Lung (tissue), 16 donors: ENCODE results near the gene SDCBP2. TPM values are rescaled to one million over a fixed set of nuclear protein-coding genes. Genes with fewer than 3 reads are reported as not detected.
A peak's percentile ranks its signal among the peaks of the same experiment; 100 is the strongest.

Experiments used
- ATAC-seq: fragments of 200-7000 bp; cut with Tn5 transposase; one replicate; pipeline ENCODE4 v1.9.1; 2020; ENCODE audit warnings: moderate number of reproducible peaks; ENCODE audit not compliant: insufficient read depth, low FRiP score
- DNase-seq, 3 donors: peaks; one replicate each; pipeline ENCODE4 v3.0.0-alpha.2; 2013 to 2017
- H3K27ac ChIP-seq, 2 donors: one replicate each; pipeline ENCODE4 v1.5.1; 2013; ENCODE audit warnings: mild to moderate bottlenecking in 2 of 2, moderate library complexity in 2 of 2, control low read depth in 1 of 2, inconsistent platforms in 1 of 2, low read depth in 1 of 2, low read length in 1 of 2
- H3K27me3 ChIP-seq, 3 donors: one replicate each; pipeline ENCODE4 v1.5.1; 2013; ENCODE audit warnings: low read length in 2 of 3; ENCODE audit not compliant: control insufficient read depth in 3 of 3, insufficient read depth in 3 of 3
- H3K36me3 ChIP-seq, 4 donors: one replicate each; pipeline ENCODE4 v1.5.1; 2013; ENCODE audit warnings: low read length in 4 of 4, mild to moderate bottlenecking in 1 of 4, moderate library complexity in 1 of 4; ENCODE audit not compliant: control insufficient read depth in 4 of 4, insufficient read depth in 4 of 4
- H3K4me1 ChIP-seq, 5 donors: one replicate each; pipeline ENCODE4 v1.5.1; 2013; ENCODE audit warnings: low read length in 5 of 5, mild to moderate bottlenecking in 2 of 5, moderate library complexity in 1 of 5; ENCODE audit not compliant: control insufficient read depth in 5 of 5, insufficient read depth in 5 of 5
- H3K4me3 ChIP-seq: one replicate; pipeline ENCODE4 v1.5.1; 2013; ENCODE audit warnings: mild to moderate bottlenecking, control low read depth, moderate library complexity
- H3K9ac ChIP-seq, 2 donors: one replicate each; pipeline ENCODE4 v1.5.1; 2013; ENCODE audit warnings: low read length in 2 of 2, control low read depth in 1 of 2; ENCODE audit not compliant: insufficient read depth in 1 of 2
- H3K9me3 ChIP-seq, 4 donors: one replicate each; pipeline ENCODE4 v1.5.1; 2013; ENCODE audit warnings: low read length in 3 of 4, mild to moderate bottlenecking in 1 of 4, moderate library complexity in 1 of 4; ENCODE audit not compliant: control insufficient read depth in 4 of 4, insufficient read depth in 3 of 4
- whole genome bisulfite sequencing, 2 donors: extraction: QIAGEN DNeasy Blood & Tissue Kit; methylation state at CpG; one replicate each; pipeline ENCODE4 v1.1.7; 2013; 5-methylcytosine and 5-hydroxymethylcytosine counted together
- long read RNA-seq, 5 donors: transcript quantifications; one replicate each; lab custom pipeline, GENCODE V29; 2026
- polyA plus RNA-seq, 2 donors: library from polyadenylated mRNA; stranded (reverse); fragments of 200-250 nt; gene quantifications; one replicate each; pipeline ENCODE4 v1.2.1, GENCODE V29; 2013
- total RNA-seq, 2 donors: library from RNA; depleted of rRNA in 1 of 2; stranded (reverse); fragments of >200 nt in 1 of 2; gene quantifications; one replicate each; pipeline ENCODE4 v1.2.1, GENCODE V29; 2014 to 2021
- TF ChIP-seq, protein P1 (sequence below): IDR thresholded peaks from 2 replicates; pipeline ENCODE4 v1.5.1; 2012; ENCODE audit warnings: mild to moderate bottlenecking; ENCODE audit errors: control extremely low read depth, extremely low read depth
- donor health status: control.
- donor health status: control.
- donor health status: Bipolar disorder and iron deficiency.
- donor health status: healthy.
- donor health status: DM: yes; HTN: yes; CAD: no.

SDCBP2 gene, protein sequence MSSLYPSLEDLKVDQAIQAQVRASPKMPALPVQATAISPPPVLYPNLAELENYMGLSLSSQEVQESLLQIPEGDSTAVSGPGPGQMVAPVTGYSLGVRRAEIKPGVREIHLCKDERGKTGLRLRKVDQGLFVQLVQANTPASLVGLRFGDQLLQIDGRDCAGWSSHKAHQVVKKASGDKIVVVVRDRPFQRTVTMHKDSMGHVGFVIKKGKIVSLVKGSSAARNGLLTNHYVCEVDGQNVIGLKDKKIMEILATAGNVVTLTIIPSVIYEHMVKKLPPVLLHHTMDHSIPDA
- total RNA-seq: 10 to 100 TPM in 1 of 2 donors, 1 to 10 TPM in 1; 3.5 to 10.9 TPM
- polyA plus RNA-seq: 10 to 100 TPM; 14.2 to 18.1 TPM
- long read RNA-seq, donor 1: 0 reads
- long read RNA-seq, donor 2: 0 reads
- long read RNA-seq, donor 3, partial matches to known transcripts: 0 of 1 reads
- long read RNA-seq, donor 3, other reads (novel, unspliced or antisense): 0 of 1 reads
- long read RNA-seq, donor 4: 0 reads
- long read RNA-seq, donor 5, partial matches to known transcripts: 0 of 1 reads
- long read RNA-seq, donor 5, other reads (novel, unspliced or antisense): 0 of 1 reads

DNA sequence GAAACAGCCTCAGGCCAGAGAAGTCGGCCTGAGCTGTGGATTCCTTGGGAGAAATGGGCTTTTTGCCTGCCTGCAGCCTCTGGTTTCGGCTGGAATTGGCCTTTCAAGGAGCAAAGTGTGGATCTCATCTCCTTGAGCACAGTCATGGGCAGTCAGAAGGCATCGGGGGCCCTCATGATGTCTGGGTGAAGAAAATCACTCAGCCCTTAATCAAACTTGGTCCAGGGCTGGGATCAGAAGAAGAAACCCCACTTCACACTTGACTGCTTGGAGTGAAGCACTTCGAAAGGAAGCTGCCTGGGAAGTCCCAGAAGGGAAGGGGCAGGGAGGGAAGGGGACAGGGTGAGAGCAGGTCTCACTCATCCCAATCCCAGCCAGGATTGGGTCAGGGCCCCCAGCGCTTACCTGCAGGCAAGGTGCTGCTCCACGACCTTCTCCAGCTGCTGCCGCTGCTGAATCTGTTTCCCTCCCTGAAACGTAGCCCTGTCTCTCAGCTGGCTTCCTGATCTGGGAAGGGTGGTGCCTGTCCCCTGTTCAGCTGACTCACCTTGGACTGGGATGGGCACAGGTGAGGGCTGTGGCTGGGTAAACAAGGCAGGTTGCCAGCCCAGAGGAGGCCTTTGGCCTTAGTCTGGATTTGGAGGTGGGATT, at the start of gene SDCBP2:
TSS of gene SDCBP2 (minus strand) at position 460 of the 651 bp plus-strand sequence. CDS start 8,723 bp downstream, outside the sequence.
- Histone ChIP-seq H3K36me3 (peaks cover 0 to 6% (median 0%) of the 10 kb centered on the region in 4 donors), H3K27ac (peak within 1 kb of the TSS; percentile 87 to 94), H3K4me3 (no peak within 1 kb of the TSS), H3K4me1 (peaks cover 6 to 45% (median 13%) of the 10 kb centered on the region in 5 donors), H3K9ac (no peak within 1 kb of the TSS), H3K9me3 (no peaks in the 10 kb centered on the region), H3K27me3 (no peaks in the 10 kb centered on the region)
- ATAC-seq (no peak), DNase-seq (no peak)
- TF ChIP-seq, protein P1, sequence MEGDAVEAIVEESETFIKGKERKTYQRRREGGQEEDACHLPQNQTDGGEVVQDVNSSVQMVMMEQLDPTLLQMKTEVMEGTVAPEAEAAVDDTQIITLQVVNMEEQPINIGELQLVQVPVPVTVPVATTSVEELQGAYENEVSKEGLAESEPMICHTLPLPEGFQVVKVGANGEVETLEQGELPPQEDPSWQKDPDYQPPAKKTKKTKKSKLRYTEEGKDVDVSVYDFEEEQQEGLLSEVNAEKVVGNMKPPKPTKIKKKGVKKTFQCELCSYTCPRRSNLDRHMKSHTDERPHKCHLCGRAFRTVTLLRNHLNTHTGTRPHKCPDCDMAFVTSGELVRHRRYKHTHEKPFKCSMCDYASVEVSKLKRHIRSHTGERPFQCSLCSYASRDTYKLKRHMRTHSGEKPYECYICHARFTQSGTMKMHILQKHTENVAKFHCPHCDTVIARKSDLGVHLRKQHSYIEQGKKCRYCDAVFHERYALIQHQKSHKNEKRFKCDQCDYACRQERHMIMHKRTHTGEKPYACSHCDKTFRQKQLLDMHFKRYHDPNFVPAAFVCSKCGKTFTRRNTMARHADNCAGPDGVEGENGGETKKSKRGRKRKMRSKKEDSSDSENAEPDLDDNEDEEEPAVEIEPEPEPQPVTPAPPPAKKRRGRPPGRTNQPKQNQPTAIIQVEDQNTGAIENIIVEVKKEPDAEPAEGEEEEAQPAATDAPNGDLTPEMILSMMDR: no peak
- WGBS, 2 donors: 66 to 78% methylated on average over 8 of the region's 8 CpGs

DNA sequence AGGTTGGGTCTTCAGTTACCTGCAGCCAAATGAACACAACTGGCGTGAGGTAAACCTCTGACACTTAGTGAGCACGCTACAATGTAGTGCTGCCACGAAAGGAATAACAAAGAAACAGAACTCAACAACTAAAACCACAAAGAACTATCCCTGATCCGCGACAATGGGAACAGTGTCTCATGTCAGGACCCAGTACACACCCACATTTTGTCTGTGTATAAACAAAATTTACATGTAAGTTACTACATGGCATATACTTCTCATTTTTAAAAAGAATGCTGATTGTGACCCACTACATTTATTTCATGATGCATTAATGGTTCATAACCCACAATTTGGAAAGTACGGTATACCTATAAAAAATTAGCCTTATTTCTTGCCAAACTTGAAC, 49.8 kb upstream of the SDCBP2 start:
- H3K9me3 ChIP-seq: no peaks in the 10 kb centered on the region
- peaks cover 0 to 59% (median 12%) of the 10 kb centered on the region in 5 donors for H3K4me1 ChIP-seq
- WGBS, 2 donors: 70 to 72% methylated on average over 6 of the region's 6 CpGs
- peaks cover 0 to 5% (median 2%) of the 10 kb centered on the region in 4 donors for H3K36me3 ChIP-seq
- TF ChIP-seq, protein P1: no peak
- H3K9ac ChIP-seq: no peak overlapping the region
- no peak for DNase-seq
- no peak for ATAC-seq
- H3K27me3 ChIP-seq: no peaks in the 10 kb centered on the region
- peak overlapping the region in 1 of 2 donors; percentile 1 for H3K27ac ChIP-seq
- H3K4me3 ChIP-seq: no peak overlapping the region

DNA sequence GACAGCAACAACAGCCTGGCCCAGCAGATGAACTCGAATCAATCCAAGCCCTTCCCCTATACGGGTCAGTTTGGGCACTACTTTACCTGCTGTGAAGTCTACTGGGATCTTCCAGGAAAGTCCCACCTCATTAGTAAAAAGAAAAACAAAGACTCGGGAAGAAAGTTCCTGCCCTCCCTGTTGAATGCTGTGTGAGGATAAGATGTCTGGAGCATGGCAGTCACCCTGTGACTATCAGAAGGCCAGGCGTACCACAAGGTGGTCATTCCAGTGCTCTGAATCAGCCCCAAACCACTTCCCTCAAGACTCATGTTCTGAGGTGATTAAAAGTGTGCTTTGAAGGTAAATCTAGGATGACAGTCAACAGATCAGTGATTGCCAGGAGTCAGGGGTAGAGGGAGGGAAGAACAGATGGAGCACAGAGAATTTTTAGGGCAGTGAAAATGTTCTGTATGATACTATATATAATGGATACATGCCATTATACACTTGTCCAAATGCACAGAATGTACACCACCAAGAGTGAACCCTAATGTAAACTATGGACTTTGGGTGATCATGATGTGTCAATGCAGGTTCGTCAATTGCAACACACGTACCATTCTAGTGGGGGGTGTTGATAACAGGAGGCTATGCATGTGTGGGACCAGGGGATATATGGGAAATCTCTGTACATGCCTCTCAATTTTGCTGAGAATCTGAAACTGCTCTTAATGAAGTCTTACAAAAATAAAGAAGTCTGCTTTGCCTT, 49.2 kb upstream of the SDCBP2 start:
- ATAC-seq: no peak
- H3K9ac ChIP-seq: no peak overlapping the region
- peaks cover 0 to 54% (median 11%) of the 10 kb centered on the region in 5 donors for H3K4me1 ChIP-seq
- TF ChIP-seq, protein P1: no peak
- H3K27ac ChIP-seq: peak overlapping the region; percentile 18 to 58
- H3K9me3 ChIP-seq: no peaks in the 10 kb centered on the region
- peaks cover 0 to 8% (median 4%) of the 10 kb centered on the region in 4 donors for H3K36me3 ChIP-seq
- no peak overlapping the region for H3K4me3 ChIP-seq
- no peaks in the 10 kb centered on the region for H3K27me3 ChIP-seq
- no peak for DNase-seq
- 69 to 71% methylated on average over 6 of the region's 6 CpGs for WGBS, 2 donors
